Left colon (tissue), 2 donors: ENCODE results near the gene WAS. TPM values are rescaled to one million over a fixed set of nuclear protein-coding genes. Genes with fewer than 3 reads are reported as not detected.
"Not testable (repeated sequence)": the region's sequence is repeated elsewhere in the genome, so short reads cannot be mapped to it uniquely, and the experiment has no call there.

Source experiments
- ATAC-seq: fragments of 200-7000 bp; cut with Tn5 transposase; one replicate; pipeline ENCODE4 v1.9.1; 2020; ENCODE audit warnings: mild to moderate bottlenecking, moderate library complexity
- DNase-seq, 2 donors: peaks; one replicate each; pipeline ENCODE4 v3.0.0-alpha.2; 2020
- intact Hi-C, 2 donors: fragments of 100-400 bp; cut with DNase I in 1 of 2; cut with micrococcal nuclease in 1 of 2; formaldehyde crosslinking; loops; one replicate each; pipeline versions ENCODE4 v1.11.2 to v1.14.0; 2022; cut with DNase I, micrococcal nuclease
- total RNA-seq, 2 donors: library from RNA; stranded (reverse); fragmentation: NEBNext Ultra II Directional; extraction: Animal tissue kit (Norgen Biotek cat#: 25700); gene quantifications; one replicate each; pipeline ENCODE4 v1.2.1, GENCODE V29; 2021
- donor health status: DM: no; HTN: no; CAD: no.
- donor health status: DM: yes; HTN: yes; CAD: no.

The WAS gene
- total RNA-seq, 2 donors from 2014 or later, result 2.4 to 6.6 TPM

DNA sequence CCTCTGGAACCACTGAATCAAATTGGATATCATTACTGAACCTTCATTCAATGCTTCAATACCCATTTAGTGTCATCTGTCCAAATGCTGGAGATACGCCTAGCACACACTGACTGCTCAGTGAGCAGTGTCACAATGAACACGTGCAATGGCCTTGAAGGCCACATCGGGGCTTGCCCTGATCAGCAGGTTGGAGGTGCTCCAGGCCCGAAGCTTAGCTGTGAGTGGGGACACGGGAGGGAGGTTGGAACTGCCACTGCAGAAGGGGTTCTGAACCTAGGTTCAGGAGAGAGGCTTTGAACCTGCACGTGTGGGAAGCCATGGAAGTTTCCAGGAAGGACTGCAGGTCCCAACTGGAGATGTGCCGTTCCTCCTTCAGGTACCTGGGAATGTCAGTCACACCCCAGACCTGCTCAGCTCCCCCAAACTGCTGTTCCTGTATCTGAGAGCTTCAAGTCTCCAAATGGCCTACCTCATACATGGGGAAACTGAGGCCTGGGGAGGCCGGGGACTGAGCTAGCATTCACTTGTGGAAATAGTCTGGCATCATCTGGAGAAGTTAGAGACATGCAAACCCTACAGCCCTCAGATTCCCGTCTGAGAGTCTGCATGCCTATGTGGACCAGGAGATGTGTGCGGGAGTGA is 1.9 kb upstream of the WAS start:
- intact Hi-C loops, result no loop called here
- ATAC-seq, result no peak
- DNase-seq, result no peak

DNA sequence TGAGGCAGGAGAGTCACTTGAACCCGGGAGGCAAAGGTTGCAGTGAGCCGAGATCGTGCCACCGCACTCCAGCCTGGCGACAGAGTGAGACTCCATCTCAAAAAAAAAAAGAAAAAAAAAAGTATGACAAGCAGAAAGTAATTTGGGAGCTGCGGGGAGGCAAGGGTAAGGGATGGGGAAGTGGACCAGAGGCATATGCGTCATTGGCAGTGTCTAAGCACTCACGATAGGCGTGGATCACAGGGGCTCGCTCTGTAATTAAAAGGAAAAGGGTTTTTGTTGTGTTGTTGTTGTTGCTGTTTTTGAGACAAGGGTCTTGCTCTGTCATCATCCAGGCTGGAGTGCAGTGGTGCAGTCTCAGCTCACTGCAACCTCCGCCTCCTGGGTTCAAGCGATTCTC is 804 bp upstream of the WAS start:
- ATAC-seq, intact Hi-C loops, DNase-seq: not testable (repeated sequence)

DNA sequence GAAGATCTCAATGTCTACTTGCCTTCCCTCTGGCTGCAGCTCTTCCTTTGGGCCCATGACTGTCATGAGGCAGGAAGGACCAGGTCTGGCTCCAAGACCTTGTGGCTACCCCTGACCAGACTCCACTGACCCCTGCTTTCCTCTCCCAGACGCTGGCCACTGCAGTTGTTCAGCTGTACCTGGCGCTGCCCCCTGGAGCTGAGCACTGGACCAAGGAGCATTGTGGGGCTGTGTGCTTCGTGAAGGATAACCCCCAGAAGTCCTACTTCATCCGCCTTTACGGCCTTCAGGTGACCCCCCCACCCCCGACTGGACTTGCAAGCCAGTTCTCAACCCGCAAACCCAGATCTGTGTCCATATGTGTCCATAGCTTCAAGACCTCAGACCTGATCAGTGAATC is 535 bp downstream of the WAS start:
- no peak for ATAC-seq
- no peak for DNase-seq
- intact Hi-C loops, result no loop called here

DNA sequence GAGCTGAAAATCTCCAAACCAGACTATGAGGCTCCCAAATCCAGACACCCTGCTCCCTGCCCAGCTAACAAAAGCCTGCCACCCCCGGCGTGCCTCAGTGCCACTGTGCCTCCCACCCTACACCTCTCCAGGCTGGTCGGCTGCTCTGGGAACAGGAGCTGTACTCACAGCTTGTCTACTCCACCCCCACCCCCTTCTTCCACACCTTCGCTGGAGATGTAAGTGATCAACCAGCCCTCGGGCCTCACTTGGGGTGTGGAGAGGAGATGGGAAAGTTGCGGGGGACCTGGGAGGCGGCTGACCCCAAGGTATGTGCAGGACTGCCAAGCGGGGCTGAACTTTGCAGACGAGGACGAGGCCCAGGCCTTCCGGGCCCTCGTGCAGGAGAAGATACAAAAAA is 1.8 kb downstream of the WAS start:
- DNase-seq (no peak), ATAC-seq (no peak)
- intact Hi-C loops, result no loop called here

DNA sequence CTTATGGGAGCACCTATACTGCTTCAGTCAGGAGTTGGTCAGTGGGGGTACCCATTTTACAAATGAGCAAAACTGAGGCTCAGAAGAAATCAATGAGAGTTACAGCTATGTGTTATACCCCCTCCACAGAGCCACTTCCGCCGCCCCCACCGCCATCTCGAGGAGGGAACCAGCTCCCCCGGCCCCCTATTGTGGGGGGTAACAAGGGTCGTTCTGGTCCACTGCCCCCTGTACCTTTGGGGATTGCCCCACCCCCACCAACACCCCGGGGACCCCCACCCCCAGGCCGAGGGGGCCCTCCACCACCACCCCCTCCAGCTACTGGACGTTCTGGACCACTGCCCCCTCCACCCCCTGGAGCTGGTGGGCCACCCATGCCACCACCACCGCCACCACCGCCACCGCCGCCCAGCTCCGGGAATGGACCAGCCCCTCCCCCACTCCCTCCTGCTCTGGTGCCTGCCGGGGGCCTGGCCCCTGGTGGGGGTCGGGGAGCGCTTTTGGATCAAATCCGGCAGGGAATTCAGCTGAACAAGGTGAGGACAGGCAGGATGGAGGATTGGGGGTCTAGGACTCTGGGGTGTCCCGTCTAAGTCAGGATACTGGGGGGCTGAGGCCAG is 5.0 kb downstream of the WAS start:
- ATAC-seq, result no peak
- intact Hi-C loops, result no loop called here

DNA sequence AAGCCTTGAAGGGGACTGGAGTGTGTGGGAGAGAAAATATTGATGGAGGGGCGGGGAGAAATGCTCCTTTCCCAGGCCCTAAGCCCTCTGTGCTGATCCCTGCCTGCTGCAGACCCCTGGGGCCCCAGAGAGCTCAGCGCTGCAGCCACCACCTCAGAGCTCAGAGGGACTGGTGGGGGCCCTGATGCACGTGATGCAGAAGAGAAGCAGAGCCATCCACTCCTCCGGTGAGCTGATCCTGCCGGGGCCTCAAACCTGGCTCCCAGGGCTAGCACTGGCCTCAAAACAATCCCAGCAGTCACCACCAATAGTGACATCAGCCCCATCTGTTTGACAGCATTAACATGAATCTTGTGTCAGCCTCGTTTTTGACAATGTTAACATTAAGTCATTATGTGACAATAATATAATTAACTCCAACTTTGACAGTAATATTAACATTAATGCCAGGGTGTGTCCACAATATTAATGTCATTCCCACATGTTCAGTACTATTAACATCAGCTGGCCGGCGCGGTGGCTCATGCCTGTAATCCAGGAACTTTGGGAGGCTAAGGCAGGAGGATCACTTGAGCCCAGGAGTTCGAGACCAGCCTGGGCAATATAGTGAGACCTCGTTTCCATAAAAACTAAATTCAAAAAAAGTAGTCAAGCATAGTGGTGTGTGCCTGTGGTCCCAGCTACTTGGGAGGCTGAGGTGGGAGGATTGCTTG is 5.8 kb downstream of the WAS start:
- intact Hi-C loops, result no loop called here
- ATAC-seq, result no peak
- DNase-seq, result no peak

More for the DNA sequence above, 5.0 kb downstream of the WAS start:
- DNase-seq, result no peak

DNA sequence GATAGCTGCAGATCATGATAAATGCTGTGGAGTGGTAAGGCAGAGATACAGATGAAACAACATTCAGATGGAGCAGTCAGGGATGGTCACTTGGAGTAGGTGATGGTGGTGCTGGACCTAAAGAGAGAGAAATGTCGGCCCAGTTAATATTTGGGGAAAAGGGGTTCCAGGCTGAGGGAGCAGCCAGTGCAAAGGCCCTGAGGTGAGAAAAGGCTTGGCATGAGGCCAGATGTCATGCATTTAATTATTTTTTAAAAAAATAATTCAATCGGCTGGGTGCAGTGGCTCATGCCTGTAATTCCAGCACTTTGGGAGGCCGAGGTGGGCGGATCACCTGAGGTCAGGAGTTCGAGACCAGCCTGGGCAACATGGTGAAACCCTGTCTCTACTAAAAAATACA is 8.1 kb downstream of the WAS start:
- intact Hi-C loops, DNase-seq, ATAC-seq: not testable (repeated sequence)

DNA sequence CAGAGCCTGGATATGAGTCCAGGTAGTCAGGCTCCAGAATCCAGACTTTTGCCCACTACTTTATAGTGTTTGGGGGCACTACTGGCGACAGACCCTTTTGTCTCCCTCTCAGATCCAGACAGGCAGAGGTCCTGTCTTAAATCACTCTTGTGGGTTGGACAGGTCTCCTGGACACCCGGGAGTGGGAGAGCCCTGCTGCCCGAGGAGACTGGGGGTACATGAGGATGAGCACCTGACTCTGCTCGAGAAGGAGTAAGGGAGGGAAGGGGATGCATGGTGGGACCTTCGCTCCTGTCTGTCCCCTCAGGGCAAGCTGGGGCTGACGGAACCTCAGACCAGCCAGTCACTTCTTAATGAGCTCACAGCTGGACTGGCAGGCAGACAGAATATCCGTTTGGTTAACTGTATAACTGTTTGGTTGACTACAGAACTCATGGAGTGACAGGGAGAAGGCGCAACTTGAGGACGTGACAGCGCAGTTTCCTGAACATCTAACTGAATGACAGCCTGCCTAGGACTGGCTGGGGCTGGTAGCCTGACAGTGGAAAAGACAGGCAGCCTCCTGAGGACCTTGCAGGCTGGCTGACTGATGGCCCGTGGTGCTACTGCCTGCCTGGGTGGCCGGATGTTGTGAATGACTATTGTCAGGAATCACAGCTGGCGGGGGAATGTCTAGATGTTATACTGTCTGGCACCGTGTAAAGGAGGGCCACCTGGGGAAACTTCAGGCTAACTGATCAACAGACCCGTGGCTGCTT is 11.4 kb downstream of the WAS start:
- intact Hi-C loops, result no loop called here
- no peak for ATAC-seq
- DNase-seq, result no peak

DNA sequence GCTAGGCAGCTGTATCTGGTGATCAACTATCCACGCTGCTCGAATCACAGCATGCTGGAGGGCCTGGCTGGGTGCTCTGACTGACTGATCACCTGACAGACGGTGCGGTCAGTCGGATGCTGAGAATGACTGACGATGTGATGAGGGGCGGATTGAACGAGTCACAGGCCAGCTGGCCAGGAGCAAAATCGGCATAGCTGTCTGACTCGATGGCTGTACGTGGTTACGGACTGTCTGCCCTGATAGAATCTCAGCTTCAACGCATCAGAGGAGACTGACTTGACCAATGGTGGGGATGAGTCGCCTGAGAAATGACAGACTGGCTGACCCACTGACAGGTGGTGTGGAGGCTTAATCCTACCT is 11.9 kb downstream of the WAS start:
- DNase-seq, result no peak
- intact Hi-C loops, result no loop called here
- ATAC-seq, result peak; percentile 3

DNA sequence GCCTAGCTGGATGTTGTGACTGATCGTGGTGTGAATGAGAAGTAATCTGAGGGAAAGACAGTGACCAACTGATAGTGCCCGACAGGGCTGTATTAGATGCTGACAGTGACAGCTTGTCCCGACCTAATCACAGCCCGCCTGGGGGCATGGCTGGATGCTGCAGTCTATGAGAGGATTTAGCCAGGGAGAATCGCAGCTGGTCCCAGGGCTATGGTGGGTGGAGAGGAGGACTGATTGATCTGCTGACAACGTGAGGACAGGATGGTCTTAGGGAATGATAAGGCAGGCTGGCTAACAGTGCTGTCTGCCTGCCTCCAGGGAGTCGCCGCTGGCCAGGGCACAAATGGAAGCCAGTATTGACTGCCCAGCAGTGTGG is 12.3 kb downstream of the WAS start:
- ATAC-seq, result peak; percentile 10
- no peak for DNase-seq
- intact Hi-C loops, result no loop called here

DNA sequence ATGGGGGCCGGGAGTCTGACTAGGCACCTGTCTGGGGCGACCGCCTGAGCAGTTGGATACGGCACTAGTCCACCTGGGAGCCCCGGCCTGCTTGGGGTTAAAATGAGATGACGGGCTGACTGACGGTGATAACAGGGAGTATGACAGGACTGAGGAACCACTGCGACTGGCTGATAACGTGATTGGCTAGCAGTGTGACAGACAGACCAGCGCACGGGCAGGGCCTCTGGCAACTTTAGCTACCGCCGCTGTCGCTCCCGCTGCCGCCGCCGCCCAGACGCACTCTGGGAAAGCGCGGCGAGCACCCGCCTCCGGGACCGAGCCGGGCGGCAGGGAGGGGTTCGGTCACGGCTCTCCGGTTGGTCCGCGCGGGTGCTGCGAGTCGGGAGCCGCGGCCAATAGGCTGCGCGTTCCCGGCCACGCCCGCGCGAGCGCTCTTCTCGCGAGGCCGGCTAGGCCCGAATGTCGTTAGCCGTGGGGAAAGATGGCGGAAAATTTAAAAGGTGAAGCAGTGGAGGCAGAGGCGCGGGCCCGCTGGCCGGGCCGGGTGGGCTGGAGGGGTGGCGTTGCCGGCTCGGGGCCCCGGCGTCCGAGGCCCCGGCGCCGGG is 12.8 kb downstream of the WAS start, which contains the start of gene SUV39H1:
SUV39H1 (plus strand) TSS at position 434 of the 608 bp plus-strand sequence; CDS start at position 485, 51 bp downstream.
- peak; percentile 86 to 87 for DNase-seq
- intact Hi-C loops, result no loop called here
- ATAC-seq, result peak; percentile 97

DNA sequence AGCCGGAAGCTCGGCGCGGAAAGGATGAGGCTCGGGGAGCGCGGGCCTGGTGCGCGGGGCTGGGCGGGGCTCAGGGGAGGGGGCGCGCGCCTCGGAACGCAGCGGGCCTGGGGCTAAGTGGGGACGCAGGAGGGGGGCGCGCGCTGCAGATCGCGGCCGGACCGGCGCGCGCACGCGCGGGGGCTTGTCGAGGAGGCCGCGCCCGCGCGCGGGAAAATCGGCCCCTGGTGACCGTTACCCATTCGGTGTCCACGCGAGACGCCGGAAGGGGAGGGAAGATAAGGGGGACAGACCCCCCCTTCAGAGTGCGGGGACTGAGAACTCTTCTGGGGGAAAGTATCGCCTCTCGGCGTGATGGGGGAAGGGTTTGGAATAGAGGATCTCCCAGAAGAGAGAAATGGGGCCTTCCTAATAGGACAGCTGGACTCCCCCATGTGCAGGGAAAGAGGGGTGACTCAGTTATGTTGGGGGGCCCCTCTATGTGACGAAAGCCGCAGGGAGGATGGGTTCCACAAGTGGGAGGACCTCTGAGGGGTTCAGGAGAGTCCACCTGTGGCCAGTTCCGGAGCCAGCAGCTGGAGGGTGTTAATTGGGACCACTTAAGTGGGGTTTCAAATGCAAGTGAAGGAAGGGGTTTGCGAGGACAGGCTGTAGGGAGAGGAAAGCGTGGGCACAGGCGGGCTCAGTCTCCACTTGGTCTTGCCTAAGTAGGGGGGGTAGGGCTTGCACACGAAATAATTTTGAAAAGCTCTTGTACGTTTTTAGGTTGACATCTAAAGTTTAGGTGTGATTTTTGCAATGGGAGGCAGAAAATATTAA is 13.5 kb downstream of the WAS start:
- DNase-seq (peak; percentile 31 to 37), ATAC-seq (no peak)
- intact Hi-C loops, result no loop called here

DNA sequence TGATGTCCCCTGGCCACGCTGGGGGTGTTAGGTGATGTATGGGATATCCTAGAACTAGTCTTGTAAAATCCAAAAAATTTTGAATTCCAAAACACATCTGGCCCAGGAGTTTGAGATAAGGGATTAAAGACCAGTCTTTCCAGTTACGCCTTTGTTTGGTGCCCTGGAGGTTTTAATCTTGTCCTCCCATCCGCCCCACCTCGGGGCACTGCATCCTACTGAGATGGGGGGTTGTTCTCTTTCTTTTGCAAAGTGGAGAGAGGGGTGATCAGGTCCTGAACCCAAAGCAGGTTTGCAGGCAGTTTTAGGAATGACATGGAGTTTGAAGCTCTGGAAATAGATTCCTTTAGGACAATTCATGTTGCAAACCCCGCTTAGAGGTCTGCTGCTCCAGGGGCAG is 14.7 kb downstream of the WAS start:
- ATAC-seq (no peak), DNase-seq (no peak)
- intact Hi-C loops, result no loop called here

DNA sequence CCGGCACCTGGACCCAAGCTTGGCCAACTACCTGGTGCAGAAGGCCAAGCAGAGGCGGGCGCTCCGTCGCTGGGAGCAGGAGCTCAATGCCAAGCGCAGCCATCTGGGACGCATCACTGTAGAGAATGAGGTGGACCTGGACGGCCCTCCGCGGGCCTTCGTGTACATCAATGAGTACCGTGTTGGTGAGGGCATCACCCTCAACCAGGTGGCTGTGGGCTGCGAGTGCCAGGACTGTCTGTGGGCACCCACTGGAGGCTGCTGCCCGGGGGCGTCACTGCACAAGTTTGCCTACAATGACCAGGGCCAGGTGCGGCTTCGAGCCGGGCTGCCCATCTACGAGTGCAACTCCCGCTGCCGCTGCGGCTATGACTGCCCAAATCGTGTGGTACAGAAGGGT is 16.6 kb downstream of the WAS start:
- DNase-seq (no peak), ATAC-seq (no peak)
- intact Hi-C loops, result no loop called here

DNA sequence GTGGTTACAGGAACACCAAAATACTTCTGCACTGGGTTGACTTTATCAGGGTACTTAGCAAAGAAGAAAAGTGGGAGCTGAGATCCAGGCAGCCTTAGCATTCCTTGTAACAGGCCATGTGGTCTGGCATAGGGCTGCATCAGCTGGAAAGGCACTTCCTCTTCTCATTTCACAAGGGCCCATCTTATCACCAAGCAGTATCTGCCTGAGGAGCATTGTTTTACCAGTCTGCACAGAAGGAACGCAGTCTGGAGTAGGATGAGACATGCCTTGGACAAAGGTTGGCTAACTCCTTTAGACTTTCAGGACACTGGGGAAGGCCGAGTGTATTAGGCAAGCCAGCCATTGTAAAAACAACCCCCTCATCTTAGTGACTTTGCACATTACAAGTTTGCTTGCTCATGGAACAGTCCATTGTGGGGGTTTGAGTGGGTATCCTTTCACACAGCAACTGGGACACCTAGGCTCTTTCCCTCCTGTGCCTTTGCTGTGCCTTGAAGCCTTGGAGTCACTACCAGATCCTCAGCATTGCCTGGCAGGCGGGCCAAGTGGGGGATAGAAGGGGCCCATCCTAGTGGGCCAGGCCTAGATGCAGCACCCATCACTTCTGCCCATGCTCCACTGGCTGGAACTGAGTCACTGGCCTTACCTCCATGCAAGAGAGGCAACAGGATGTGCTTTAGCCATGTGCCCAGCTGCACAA is 17.5 kb downstream of the WAS start:
- ATAC-seq (no peak), DNase-seq (no peak)
- intact Hi-C loops, result no loop called here

DNA sequence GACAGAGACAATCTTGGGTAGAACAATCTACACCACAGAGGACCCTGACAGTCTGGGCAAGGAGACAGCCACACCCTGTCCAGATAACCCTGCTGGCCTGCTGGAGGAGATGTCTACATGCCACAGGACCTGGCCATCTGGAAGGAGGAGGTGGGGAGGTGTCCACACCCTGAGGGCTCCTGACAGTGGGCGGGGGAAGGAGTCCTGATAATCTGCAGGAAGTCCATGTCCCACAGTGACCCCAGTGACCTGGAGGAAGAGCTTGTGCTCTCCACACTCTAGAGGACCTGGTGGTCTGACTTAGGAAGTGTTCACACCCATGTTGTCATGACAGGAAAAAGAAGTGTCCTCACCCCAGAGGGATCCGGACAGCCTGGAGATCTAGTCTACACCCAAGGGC is 18.4 kb downstream of the WAS start:
- ATAC-seq, result no peak
- DNase-seq, result no peak
- intact Hi-C loops, result no loop called here

DNA sequence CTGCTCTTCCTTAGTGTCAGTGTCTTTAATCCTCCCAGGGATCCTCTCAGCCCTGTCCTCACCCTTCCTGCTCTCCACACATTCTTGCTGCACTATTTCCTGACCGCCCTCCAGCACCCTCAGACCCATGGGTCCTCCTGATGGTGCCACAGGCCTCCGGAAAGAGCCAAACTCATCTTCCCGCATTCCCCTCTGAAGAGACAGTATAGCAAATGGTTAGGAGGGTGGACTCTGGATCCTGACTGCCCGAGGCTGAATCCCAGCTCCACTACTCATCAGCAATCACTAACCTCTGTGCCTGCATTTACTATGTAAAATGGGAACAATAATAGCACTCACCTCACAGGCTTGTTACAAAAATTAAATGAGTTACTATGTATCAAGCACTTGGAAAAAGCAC is 19.1 kb downstream of the WAS start:
- ATAC-seq, result no peak
- intact Hi-C loops, result no loop called here
- DNase-seq, result no peak

DNA sequence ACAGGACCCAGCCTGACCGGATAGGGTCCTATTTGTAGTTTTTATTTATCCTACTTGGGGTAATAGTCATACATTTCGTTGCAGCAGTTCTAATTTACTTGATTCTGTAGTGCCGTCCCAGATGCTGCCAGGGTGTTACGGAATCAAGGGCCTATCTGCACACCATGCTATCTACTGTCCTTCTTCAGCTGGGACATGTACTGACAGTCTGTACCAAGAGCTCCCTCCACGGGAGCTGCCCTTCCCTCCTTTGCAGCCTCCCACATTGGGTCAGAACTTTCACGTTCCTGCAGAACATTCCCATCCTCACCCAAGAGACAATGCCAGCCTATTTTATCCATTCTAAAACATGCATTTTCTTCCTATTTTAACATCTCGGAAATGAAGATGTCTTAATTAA is 19.6 kb downstream of the WAS start:
- intact Hi-C loops, result no loop called here
- no peak for DNase-seq
- ATAC-seq, result no peak
